ENCODE data around the gene SMU1.

- TF ChIP-seq CTCF (IDR thresholded peaks at IDR 0.05) (no peak), POLR2A (IDR thresholded peaks at IDR 0.05) (no peak)
Observed at GRCh38 chr9:33030285-33030684, 46.2 kb downstream of the SMU1 start.

Data from upper lobe of left lung (tissue), 4 donors.